OCI-LY3 (cell line): Measurements from ENCODE around the gene NUDCD3.

ENCODE experiments used
- H2AFZ ChIP-seq: fragments of 200-600, 300-600 bp; shearing (Covaris generic); 2 replicates; pipeline ENCODE4 v1.6.0; 2014; ENCODE audit warnings: antibody characterized with exemption, low read depth, low read length
- H3K27ac ChIP-seq: fragments of 200-600, 300-600 bp; sonication (generic); 2 replicates; pipeline ENCODE4 v1.5.1; 2014; ENCODE audit warnings: mild to moderate bottlenecking, low read length, moderate library complexity, mixed read lengths
- H3K27me3 ChIP-seq: fragments of 200-600, 300-600 bp; sonication (generic); 2 replicates; pipeline ENCODE4 v1.6.1; 2014; ENCODE audit warnings: low read depth, low read length, mixed read lengths
- H3K36me3 ChIP-seq: fragments of 200-600, 300-600 bp; sonication (generic); replicated peaks from 2 replicates; pipeline ENCODE3; 2014; ENCODE audit warnings: low read depth, low read length, mixed read lengths
- H3K4me1 ChIP-seq: fragments of 300-600, 200-600 bp; sonication (generic); 2 replicates; pipeline ENCODE4 v1.6.1; 2014; ENCODE audit warnings: low read length, mixed read lengths
- H3K4me2 ChIP-seq: fragments of 200-600, 300-600 bp; sonication (generic); 2 replicates; pipeline ENCODE4 v1.6.1; 2014; ENCODE audit warnings: low read length, mixed read lengths
- H3K4me3 ChIP-seq: fragments of 300-600, 200-600 bp; sonication (generic); 2 replicates; pipeline ENCODE4 v1.5.1; 2014; ENCODE audit warnings: antibody characterized with exemption, mild to moderate bottlenecking, low read length, moderate library complexity
- H3K79me2 ChIP-seq: fragments of 300-600, 200-600 bp; shearing (Covaris generic); 2 replicates; pipeline ENCODE4 v1.6.1; 2014; ENCODE audit warnings: mild to moderate bottlenecking, low read length, mixed read lengths
- H3K9ac ChIP-seq: fragments of 300-600, 200-600 bp; shearing (Covaris generic); 2 replicates; pipeline ENCODE4 v1.6.0; 2014; ENCODE audit warnings: mild to moderate bottlenecking, low read length, moderate library complexity
- H3K9me3 ChIP-seq: fragments of 200-600, 300-600 bp; shearing (Covaris generic); 2 replicates; pipeline ENCODE4 v1.6.1; 2014; ENCODE audit warnings: low read length, mixed read lengths; ENCODE audit not compliant: insufficient read depth
- H4K20me1 ChIP-seq: fragments of 200-600, 300-600 bp; sonication (generic); 2 replicates; pipeline ENCODE4 v1.6.1; 2016; ENCODE audit warnings: low read length, mixed read lengths; ENCODE audit not compliant: insufficient read depth
- EZH2phosphoT487 ChIP-seq: fragments of 200-600 bp; shearing (Covaris generic); IDR thresholded peaks from 2 replicates; pipeline ENCODE4 v1.6.1; 2018; ENCODE audit warnings: antibody characterized with exemption, mixed run types, low read depth
- TF ChIP-seq, protein P1 (sequence below): fragments of 200-600, 300-600 bp; sonication (generic); IDR thresholded peaks from 2 replicates; pipeline ENCODE4 v1.5.1; 2014; ENCODE audit warnings: antibody characterized with exemption, low read length, low read depth

Gene NUDCD3

DNA sequence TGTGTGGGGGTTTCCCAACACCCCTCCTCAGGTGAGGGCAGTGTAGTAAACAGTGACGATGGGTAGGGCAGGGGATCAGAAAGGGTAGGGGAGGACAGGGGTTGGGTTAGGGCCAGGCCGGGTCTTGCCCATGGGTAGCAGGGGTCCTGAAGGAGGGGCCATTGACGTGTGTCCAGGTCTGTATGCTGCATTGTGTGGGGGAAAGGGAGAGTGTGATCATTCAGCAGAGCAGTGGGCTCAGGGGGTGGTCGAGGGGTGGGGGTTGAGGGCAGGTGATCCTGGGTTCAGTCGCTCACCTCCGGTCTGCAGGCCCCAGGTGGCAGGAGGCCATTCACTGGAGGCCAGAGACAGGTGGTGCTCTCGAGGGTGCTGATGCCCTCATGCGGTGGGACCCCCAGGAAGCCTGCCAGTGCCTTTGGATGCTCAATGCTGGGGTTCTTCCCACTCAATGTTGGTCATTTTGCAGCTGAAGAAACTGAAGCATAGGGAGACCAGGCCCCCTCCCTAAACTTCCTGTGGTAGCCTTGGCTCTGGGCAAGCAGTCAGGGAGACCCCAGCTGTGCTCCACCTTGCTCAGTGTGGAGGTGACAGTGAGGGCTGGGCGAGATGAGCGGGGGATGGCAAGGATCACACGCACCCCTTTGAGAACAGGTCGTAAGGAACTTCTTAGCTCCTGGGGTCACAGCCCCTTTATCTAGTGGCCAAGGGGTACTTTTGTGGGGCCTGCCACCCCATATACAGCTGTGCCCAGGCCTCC is 116.3 kb downstream of the NUDCD3 start:
- Histone ChIP-seq H2AFZ (no peak overlapping the region), H4K20me1 (no peaks in the 10 kb centered on the region), H3K4me1 (peaks cover 21% of the 10 kb centered on the region), H3K27me3 (0 out of 2 replicates have a peak, but pooled peaks cover 6% of the 10 kb centered on the region), H3K4me2 (no peak overlapping the region), H3K27ac (no peak overlapping the region), H3K36me3 (no peaks in the 10 kb centered on the region), H3K4me3 (no peak overlapping the region), H3K79me2 (no peaks in the 10 kb centered on the region), H3K9me3 (no peaks in the 10 kb centered on the region), H3K9ac (no peak overlapping the region)
- TF ChIP-seq EZH2phosphoT487 = no peak
- TF ChIP-seq, protein P1, sequence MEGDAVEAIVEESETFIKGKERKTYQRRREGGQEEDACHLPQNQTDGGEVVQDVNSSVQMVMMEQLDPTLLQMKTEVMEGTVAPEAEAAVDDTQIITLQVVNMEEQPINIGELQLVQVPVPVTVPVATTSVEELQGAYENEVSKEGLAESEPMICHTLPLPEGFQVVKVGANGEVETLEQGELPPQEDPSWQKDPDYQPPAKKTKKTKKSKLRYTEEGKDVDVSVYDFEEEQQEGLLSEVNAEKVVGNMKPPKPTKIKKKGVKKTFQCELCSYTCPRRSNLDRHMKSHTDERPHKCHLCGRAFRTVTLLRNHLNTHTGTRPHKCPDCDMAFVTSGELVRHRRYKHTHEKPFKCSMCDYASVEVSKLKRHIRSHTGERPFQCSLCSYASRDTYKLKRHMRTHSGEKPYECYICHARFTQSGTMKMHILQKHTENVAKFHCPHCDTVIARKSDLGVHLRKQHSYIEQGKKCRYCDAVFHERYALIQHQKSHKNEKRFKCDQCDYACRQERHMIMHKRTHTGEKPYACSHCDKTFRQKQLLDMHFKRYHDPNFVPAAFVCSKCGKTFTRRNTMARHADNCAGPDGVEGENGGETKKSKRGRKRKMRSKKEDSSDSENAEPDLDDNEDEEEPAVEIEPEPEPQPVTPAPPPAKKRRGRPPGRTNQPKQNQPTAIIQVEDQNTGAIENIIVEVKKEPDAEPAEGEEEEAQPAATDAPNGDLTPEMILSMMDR = no peak

DNA sequence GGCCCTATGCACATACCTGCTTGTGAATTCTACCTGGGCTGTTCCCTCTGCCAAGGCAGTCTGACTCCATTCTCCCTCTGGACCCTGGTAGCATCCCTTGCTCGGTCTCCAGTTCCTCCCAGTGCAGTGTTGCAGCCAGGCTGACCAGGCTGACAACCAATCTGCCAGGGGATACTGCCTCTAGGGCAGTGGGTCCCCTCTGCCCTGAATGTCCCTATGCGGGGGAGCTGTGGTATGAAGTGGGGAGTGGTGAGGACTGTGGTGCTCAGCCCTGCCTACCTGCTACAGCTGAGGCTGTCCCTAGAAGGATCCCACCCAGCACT is 117.1 kb downstream of the NUDCD3 start:
- H3K9ac ChIP-seq = no peak overlapping the region
- no peaks in the 10 kb centered on the region for H4K20me1 ChIP-seq
- TF ChIP-seq, protein P1 = no peak
- no peak for TF ChIP-seq EZH2phosphoT487
- H3K9me3 ChIP-seq = no peaks in the 10 kb centered on the region
- H3K4me1 ChIP-seq = peaks cover 16% of the 10 kb centered on the region
- H3K36me3 ChIP-seq = no peaks in the 10 kb centered on the region
- H3K27me3 ChIP-seq = 0 out of 2 replicates have a peak, but pooled peaks cover 6% of the 10 kb centered on the region
- H3K4me2 ChIP-seq = no peak overlapping the region
- no peaks in the 10 kb centered on the region for H3K79me2 ChIP-seq
- H2AFZ ChIP-seq = no peak overlapping the region
- H3K4me3 ChIP-seq = no peak overlapping the region
- H3K27ac ChIP-seq = no peak overlapping the region

DNA sequence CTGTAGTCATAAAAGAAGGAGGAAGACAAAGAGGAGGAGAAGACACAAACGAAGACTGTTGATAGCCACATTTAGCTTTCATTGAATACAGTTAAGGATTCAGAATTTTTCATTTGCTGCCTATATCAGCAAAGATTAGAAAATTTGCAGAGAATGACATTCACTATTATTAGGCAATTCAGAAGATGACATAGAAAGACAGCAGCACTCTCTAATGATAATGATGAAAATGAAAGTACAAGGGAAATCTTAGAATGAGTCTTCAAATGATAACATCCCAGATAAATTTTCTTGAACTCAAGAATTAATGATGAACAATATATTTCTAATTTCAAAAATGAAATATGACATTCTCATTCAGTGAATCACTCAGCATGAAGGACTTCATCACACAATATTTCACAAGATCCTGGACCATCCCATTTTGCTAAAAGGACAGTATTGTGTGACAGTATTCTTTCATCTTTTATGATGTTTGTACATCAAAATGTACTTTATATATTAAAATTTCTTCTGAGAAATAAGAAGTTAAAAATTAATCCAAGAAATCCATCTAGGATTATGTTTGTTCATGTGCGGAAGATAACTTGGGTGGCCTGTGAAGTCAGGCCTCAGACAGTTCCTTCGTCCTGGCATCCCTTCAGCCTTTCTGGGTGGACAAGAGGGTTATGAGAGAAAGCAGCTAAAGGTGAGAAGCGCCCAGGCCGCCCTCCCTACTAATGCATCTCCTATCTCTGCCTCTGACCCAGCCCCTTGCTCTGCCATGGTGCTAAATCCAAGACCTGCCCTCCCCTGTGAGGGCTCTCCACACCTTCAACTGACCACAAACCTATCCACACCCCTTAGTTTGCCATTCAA is 117.7 kb downstream of the NUDCD3 start:
- H3K9me3 ChIP-seq = no peaks in the 10 kb centered on the region
- H3K9ac ChIP-seq = no peak overlapping the region
- no peak overlapping the region for H3K27ac ChIP-seq
- H3K27me3 ChIP-seq = 0 out of 2 replicates have a peak, but pooled peaks cover 6% of the 10 kb centered on the region
- H2AFZ ChIP-seq = no peak overlapping the region
- no peaks in the 10 kb centered on the region for H3K79me2 ChIP-seq
- H3K4me1 ChIP-seq = peaks cover 11% of the 10 kb centered on the region
- no peak for TF ChIP-seq EZH2phosphoT487
- H3K4me3 ChIP-seq = no peak overlapping the region
- H3K36me3 ChIP-seq = no peaks in the 10 kb centered on the region
- no peak overlapping the region for H3K4me2 ChIP-seq
- H4K20me1 ChIP-seq = no peaks in the 10 kb centered on the region

DNA sequence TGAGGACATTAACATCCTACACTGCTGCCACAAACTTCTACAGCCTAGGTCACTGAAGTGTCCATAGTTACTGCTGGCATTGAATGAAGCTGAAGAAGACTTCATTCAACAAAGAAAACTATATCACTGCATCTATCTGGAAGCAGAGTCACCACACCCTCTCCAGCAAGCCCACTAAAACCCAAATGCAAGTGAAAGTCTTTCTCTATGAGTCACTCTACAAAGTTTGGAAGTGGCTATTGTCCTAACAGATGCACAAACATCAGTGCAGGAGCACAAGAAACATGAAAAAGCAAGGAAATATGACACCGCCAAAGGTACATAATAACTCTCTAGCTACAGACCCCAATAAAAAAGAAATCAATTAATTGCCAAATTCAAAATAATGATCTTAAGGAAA is 121.6 kb downstream of the NUDCD3 start:
- Histone ChIP-seq H3K27ac (no peak overlapping the region), H3K79me2 (no peaks in the 10 kb centered on the region), H3K4me1 (0 out of 2 replicates have a peak, but pooled peaks cover 3% of the 10 kb centered on the region), H3K9ac (no peak overlapping the region), H3K4me3 (no peak overlapping the region), H3K27me3 (0 out of 2 replicates have a peak, but pooled peaks cover 6% of the 10 kb centered on the region), H3K9me3 (no peaks in the 10 kb centered on the region), H2AFZ (no peak overlapping the region), H3K36me3 (no peaks in the 10 kb centered on the region), H4K20me1 (no peaks in the 10 kb centered on the region), H3K4me2 (no peak overlapping the region)
- TF ChIP-seq EZH2phosphoT487 = no peak
- TF ChIP-seq, protein P1 = no peak
